ENCODE measurements around the gene FAM163B.

FAM163B gene

GRCh38 chr9:133653638-133654037 is 44.4 kb upstream of the FAM163B start:
- no peak overlapping the region for H3K4me3 ChIP-seq (ENCODE audit: low read depth, low read length)
- peaks cover 82% of the 10 kb centered on the region for H3K36me3 ChIP-seq
- TF ChIP-seq CTCF (IDR thresholded peaks at IDR 0.05; ENCODE audit: low read depth, low read length), result no peak
- DNase-seq, result no peak
- H3K4me1 ChIP-seq, result peaks cover 14% of the 10 kb centered on the region
- no peaks in the 10 kb centered on the region for H3K9me3 ChIP-seq
- H3K27me3 ChIP-seq, result no peaks in the 10 kb centered on the region

- Histone ChIP-seq H3K27me3 (no peaks in the 10 kb centered on the region), H3K36me3 (peaks cover 87% of the 10 kb centered on the region), H3K4me1 (no peaks in the 10 kb centered on the region), H3K4me3 (ENCODE audit: low read depth, low read length) (no peak overlapping the region), H3K9me3 (no peaks in the 10 kb centered on the region)
- DNase-seq, result no peak
- no peak for TF ChIP-seq CTCF (IDR thresholded peaks at IDR 0.05; ENCODE audit: low read depth, low read length)
Measured at GRCh38 chr9:133650026-133650425, 40.8 kb upstream of the FAM163B start.

- H3K4me1 ChIP-seq, result no peaks in the 10 kb centered on the region
- no peaks in the 10 kb centered on the region for H3K27me3 ChIP-seq
- no peaks in the 10 kb centered on the region for H3K9me3 ChIP-seq
- no peak for TF ChIP-seq CTCF (IDR thresholded peaks at IDR 0.05; ENCODE audit: low read depth, low read length)
- DNase-seq, result no peak
- H3K4me3 ChIP-seq (ENCODE audit: low read depth, low read length), result no peak overlapping the region
- peaks cover 87% of the 10 kb centered on the region for H3K36me3 ChIP-seq
Measured at GRCh38 chr9:133649194-133649593, 40.0 kb upstream of the FAM163B start.

- peaks cover 88% of the 10 kb centered on the region for H3K36me3 ChIP-seq
- no peak for DNase-seq
- no peaks in the 10 kb centered on the region for H3K9me3 ChIP-seq
- H3K27me3 ChIP-seq, result no peaks in the 10 kb centered on the region
- TF ChIP-seq CTCF (IDR thresholded peaks at IDR 0.05; ENCODE audit: low read depth, low read length), result no peak
- H3K4me1 ChIP-seq, result no peaks in the 10 kb centered on the region
- H3K4me3 ChIP-seq (ENCODE audit: low read depth, low read length), result no peak overlapping the region
Measured at GRCh38 chr9:133647765-133648469, 38.7 kb upstream of the FAM163B start.

- no peak for DNase-seq
Measured at GRCh38 chr9:133647148-133647547, 38.0 kb upstream of the FAM163B start.

More at GRCh38 chr9:133647148-133647547, 38.0 kb upstream of the FAM163B start:
- no peak overlapping the region for H3K4me3 ChIP-seq (ENCODE audit: low read depth, low read length)
- H3K9me3 ChIP-seq, result no peaks in the 10 kb centered on the region
- no peaks in the 10 kb centered on the region for H3K27me3 ChIP-seq
- peaks cover 88% of the 10 kb centered on the region for H3K36me3 ChIP-seq
- H3K4me1 ChIP-seq, result no peaks in the 10 kb centered on the region
- TF ChIP-seq CTCF (IDR thresholded peaks at IDR 0.05; ENCODE audit: low read depth, low read length), result no peak
